ENCODE data around the gene SNX15.

DNA sequence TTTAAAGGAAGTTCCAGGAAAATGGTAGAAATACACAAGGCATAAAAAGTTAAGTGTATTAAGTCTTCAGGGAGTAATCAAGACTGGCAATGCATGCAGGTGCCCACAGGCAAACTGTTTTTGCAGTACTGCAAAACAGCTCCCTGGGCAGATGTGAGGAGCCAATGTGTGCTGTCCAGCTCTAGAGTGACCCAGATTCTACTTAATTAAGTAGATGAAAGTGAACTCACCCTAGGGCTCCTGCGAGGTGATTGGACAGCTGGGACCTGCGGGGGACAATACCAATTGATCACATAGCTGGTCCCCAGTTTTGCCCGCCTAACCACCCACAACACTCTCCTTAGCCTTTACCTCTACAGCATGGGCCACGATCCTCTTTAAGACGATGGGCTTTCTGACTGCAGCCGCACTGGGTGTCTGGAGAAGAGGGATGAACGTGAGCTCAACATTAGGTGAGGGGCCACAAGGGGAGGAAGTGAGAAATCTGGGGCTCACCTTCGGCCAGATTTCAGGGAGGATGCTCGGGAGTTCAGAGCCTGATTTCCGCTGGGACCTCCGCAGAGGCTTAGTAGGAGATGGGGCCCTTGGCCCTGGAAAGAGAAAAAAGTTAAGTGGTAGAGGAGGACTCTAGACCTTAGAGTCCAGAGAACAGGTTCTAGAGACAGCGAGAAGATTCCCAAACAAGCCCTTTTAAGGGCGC is 56.0 kb downstream of the SNX15 start:
- no peak for TF ChIP-seq CTCF (IDR thresholded peaks at IDR 0.05 in 8 of 11, conservative IDR thresholded peaks at IDR 0.05 in 3 of 11)
- no peak for TF ChIP-seq POLR2A (IDR thresholded peaks at IDR 0.05)
- no peak for TF ChIP-seq POLR2AphosphoS5 (IDR thresholded peaks at IDR 0.05)
